Panc1 (cell line): ENCODE data around the gene GP9.

Experiments
- CTCF ChIP-seq: fragments of 450-650 bp; IDR thresholded peaks from 2 replicates; pipeline ENCODE4 v1.5.1; 2017; ENCODE audit warnings: mild to moderate bottlenecking
- POLR2AphosphoS5 ChIP-seq: IDR thresholded peaks from 2 replicates; pipeline ENCODE4 v1.6.1; 2012; ENCODE audit warnings: mild to moderate bottlenecking, low read depth, low read length, moderate library complexity
- REST ChIP-seq, 2 experiments: IDR thresholded peaks; 2 replicates each; pipeline ENCODE4 v1.6.1; 2011 to 2012; ENCODE audit warnings: low read depth in 2 of 2, control low read depth in 1 of 2, low read length in 1 of 2, mild to moderate bottlenecking in 1 of 2, moderate library complexity in 1 of 2; ENCODE audit not compliant: insufficient read depth in 1 of 2

DNA sequence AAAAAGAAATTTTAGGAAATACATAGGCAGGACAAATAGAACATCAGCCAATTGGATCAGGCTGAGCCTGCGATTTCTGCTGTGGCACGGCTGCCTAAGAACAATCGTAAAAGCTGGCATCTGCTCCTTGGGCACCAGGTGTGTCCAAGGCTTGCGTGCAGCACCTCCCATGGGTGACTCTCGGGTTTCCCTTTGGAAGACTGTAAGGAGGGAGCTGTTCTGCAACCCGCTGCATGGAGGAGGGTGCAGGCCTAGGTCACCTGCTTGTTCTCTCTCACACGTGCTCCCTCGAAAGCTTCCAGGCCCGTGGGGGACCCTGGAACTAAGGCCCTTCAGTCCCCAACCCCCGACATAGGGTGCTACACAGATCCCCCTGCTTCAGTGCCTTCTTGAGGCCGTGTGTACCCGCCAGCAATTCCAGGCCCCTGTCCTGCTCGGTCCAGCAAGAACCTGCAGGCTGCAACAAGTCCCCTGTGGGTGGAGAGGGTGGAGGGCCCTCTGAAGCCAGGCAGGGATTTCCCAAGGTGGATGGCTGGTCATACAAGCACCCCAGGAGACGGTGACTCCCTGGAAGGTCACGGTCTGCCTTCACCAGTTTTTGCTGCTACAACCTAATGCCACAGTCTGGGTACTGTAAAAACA, 3.4 kb downstream of the GP9 start:
- TF ChIP-seq CTCF (no peak), REST (IDR thresholded peaks at IDR 0.05; ENCODE audit: insufficient read depth in 1 of 2, low read depth in 2 of 2, low read length in 1 of 2) (no peak), POLR2AphosphoS5 (no peak)
